Non-pigmented ciliary epithelial cell (primary cell): ENCODE data around the gene CDK19.
"Not testable (repeated sequence)": the region's sequence is repeated elsewhere in the genome, so short reads cannot be mapped to it uniquely, and the experiment has no call there.

Source experiments
- DNase-seq: peaks from one replicate; pipeline ENCODE4 v3.0.0-alpha.2; 2010; ENCODE audit warnings: low read depth

CDK19 gene

DNA sequence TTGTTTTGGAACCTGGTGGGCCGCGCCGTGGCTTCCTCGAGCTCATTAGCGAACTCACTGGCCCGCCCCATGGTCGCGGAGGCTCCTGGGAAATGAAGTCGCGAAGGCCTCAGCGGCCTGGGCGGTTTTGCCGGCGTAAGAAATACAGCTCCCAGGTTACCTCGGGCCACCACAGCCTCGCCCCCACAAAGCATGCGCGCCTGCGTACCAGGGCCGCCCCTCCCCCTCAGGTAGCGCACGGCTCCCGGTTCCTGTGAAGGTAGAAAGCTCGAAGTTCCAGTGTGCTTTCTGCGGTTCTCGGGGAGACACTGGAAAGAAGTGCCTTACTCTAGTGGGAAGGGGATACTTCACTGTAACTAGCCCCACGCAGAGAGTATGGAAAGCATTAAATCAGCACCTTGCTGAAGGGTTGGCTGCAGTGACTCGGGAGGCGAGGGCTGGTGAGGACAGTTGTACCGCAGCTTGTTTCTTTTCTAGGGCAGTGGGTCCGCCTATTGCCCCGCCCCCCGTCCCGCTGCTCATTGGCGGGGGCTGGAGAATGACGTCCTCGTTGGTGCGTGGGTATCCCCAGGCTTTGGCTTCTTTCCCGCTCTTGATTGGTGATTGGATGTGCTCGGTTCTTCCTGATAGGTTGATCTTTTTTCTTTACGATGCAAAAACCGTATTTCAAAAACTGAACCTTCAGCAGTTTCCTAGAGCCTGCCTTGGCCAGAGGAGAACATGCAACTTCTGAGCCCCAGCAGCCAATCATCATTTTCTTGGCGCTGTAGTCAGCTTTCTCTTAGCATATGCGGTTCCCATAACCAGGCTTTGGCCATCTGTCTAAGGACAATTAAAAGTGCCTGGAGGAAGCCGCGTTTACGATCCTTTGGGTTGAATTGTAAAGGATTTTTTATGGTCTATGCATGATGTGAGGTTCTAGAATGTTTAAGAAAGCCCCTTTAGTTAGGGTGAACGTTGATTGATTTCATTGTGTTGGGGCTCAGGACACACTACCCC is at the start of gene CDK19:
Gene CDK19, minus strand, starts transcription at position 59 of the 999 bp plus-strand sequence. CDS start 333 bp downstream, outside the sequence.
- peak; percentile 94 for DNase-seq

DNA sequence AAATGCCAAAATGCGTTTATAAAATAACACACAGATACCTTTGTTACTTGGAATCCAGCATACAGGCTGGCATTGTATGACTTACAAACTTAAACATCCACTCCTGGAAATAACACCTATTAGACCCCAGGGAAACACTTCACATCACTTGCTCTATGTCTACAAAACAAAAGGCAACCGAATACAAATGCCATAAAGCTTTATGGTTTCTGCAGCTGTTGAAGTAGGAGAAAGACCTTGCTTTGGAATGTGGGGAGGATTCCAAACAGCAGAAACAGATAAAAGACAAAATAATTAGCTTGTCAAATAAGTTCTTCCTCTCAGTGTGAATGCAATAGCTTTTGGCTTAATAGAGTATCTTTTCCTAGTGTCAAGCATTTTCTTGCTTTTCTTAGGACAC is 49.6 kb upstream of the CDK19 start:
- no peak for DNase-seq

- DNase-seq = no peak
Observed at GRCh38 chr6:110859335-110859792, 44.1 kb upstream of the CDK19 start.

- DNase-seq = no peak
Observed at GRCh38 chr6:110858562-110859214, 43.4 kb upstream of the CDK19 start.

DNA sequence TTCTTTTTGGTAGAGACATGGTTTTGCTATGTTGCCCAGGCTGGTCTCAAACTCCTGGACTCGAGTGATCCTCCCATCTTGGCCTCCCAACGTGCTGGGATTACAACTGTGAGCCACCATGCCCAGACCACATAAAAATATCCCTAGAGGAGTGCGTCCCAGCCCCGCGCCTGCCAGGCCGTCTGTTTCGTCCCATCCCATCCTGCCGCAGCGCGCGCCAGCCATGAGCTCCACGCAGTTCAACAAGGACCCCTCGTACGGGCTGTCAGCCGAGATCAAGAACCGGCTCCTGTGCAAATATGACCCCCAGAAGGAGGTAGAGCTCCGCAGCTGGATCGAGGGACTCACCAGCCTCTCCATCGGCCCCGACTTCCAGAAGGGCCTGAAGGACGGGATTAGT is 42.7 kb upstream of the CDK19 start:
- DNase-seq = no peak

GRCh38 chr6:110856296-110856695 is 41.0 kb upstream of the CDK19 start:
- DNase-seq = no peak

DNA sequence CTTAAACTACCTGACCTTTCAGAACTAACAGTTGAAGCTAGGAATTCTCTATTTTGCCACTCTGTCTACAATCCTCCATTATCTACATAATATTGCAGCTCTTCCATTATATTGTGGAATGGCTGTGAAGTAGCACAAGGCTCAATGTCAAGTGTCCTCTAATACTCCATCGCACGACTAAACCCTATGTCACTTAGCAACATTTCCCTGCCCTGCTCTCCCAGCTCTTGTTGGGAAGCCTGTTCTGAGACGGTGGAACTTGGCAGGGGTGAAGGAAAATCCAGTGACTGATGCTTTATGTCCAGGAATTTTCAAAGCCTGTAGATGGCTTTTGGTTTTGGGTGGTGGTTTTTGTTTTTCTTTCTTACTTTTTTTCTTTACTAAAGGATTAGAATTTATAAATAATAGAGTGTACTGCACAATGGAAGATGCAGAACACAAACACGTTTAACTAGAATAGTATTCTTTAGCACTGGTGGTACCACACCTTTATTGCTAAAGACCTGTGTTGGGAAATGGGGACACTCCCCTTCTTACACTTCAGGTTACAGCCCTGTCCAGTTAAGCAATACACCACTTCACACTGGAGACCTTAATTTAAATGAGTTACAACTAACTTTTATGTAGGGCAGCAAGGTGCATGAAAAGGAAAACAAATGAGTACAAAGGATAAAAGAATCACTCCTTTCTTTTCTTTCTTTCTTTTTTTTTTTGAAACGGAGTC is 38.6 kb upstream of the CDK19 start:
- no peak for DNase-seq

- no peak for DNase-seq
Observed at GRCh38 chr6:110852773-110853172, 37.5 kb upstream of the CDK19 start.

DNA sequence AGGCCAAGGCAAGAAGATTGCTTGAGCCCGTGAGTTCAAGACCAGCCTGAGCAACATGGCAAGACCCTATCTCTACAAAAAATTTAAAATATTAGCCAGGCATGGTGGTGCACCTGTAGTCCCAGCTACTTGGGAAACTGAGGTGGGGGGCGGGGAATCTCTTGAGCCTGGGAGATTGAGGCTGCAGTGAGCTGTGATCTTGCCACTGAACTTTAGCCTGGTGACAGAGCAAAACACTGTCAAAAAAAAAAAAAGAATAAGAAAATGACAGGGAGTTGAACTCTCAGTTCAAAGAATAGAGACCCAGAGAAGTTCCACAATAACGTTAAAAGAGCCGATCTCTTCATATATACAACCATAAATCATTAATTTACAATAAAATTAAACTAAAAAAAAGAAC is 34.5 kb upstream of the CDK19 start:
- DNase-seq = no peak

DNA sequence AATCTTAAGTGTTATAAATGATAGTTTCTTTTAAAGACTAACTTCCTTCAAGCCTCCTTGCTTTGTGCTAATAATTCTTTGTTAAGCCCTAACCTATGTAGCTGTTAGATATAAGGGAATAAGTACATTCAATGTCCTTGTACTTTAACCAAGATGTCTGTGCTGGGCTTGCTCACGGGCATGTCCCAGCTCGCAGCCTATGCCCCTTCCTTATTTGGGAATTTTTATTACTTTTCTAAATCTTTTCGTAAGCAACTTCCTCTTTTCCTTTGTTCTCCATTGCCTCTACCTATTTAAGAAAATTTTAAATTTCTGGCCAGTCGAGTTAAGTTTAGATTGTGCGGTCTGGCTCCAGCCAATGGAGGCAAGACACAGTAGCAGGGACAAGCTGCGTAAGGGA is 26.0 kb upstream of the CDK19 start:
- DNase-seq = no peak

GRCh38 chr6:110835751-110836150 is 20.5 kb upstream of the CDK19 start:
- DNase-seq = not testable (repeated sequence)

DNA sequence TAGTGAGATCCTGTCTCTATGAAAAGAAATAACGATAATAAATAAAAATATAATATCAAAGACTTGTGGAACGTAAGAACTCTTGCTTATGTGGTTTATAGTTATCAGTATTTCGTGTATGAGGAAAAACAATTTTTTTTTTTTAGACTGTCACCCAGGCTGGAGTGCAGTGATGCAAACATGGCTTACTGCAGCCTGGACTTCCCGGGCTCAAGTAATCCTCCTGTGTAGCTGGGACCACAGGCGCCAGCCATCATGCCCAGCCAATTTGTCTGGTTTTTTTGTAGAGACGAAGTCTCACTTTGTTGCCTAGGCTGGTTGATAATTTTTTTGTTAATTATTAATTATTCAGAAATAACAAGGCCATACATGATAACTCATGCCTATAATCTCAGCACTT is 18.6 kb upstream of the CDK19 start:
- no peak for DNase-seq

- DNase-seq = no peak
Observed at GRCh38 chr6:110831405-110831804, 16.1 kb upstream of the CDK19 start.

- no peak for DNase-seq
Observed at GRCh38 chr6:110828396-110828795, 13.1 kb upstream of the CDK19 start.

DNA sequence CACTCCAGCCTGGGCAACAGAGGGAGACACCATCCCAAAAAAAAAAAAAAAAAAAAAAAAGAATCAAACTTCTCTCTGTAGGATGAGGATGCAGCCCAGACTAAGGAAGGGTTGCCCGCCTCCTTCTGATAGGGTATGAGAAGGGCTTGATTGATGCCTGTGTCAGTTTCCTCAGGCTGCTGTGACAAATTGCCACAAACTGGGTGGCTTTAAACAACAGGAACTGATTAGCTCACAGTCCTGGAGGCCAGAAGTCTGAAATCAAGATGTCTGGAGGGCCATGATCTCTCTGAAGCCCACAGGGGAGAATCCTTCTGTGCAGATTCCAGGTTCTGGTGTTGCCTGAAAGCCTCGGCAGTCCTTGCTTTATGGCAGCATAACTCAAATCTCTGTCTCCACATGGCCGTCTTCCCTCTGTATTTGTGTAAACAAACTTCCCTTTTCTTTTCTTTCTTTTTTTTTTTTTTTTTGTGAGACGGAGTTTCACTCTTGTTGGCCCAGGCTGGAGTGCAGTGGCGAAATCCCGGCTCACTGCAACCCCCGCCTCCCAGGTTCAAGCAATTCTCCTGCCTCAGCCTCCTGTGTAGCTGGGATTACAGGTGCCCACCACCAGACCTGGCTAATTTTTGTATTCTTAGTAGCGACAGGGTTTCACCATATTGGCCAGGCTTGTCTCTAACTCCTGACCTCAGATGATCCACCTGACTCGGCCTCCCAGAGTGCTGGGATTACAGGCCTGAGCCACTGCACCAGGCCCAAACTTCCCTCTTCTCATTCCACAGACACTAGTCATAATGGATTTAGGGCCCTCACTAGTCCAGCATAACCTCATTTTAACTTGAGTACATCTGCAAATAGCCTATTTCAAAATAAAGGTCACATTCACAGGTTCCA is 11.2 kb upstream of the CDK19 start:
- DNase-seq = no peak

DNA sequence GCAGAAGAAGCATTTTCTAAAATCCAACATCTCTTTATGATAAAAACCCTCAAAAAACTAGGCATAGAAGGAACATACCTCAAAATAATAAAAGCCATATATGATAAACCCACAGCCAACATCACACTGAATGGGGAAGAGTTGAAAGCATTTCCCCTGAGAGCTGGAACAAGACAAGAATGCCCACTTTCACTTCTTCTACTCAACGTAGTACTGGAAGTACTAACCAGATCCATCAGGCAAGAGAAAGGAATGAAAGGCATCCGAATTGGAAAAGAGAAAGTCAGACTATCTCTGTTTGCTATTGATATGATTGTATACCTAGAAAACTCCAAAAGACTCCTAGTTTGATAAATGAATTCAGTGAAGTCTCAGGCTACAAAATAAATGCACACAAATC is 7.9 kb upstream of the CDK19 start:
- no peak for DNase-seq

GRCh38 chr6:110822249-110822648 is 7.0 kb upstream of the CDK19 start:
- no peak for DNase-seq

DNA sequence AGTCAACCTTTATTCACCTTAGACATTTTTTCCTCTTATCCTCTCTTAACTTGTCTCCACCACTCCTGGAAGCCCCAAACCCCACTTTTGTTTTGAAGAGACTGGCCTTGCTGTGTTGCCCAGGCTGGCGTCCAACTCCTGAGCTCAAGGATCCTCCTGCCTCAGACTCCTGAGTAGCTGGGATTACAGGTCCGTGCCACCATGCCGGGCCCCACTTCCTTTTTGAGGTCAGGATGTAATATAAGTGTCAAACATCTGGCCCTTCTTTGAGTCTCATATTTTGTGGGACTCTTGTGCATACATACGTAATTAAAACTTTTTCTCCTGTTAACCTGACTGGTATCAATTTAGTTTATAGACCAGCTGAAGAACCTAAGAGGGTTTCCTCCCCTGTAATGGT is 1.4 kb upstream of the CDK19 start:
- DNase-seq = no peak

DNA sequence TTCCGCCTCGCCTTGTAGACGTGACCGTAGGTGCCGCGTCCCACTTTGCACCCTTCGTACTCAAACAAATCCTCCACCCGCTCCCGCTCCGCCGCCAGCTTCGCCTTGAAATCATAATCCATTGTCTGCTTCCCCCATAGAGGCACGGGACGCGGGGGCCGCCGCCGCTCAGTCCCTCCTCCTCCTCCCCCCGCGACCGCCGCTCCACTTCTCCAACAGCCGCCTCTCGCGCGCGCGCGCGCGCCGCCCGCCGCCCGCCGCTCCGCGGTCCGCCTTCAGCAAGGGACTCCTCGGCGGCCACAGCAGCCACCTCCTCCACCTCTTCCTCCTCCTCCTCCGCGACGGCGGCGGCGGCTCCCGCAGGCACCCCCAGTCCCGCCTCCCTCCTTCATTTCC is 256 bp downstream of the CDK19 start:
- DNase-seq = no peak

DNA sequence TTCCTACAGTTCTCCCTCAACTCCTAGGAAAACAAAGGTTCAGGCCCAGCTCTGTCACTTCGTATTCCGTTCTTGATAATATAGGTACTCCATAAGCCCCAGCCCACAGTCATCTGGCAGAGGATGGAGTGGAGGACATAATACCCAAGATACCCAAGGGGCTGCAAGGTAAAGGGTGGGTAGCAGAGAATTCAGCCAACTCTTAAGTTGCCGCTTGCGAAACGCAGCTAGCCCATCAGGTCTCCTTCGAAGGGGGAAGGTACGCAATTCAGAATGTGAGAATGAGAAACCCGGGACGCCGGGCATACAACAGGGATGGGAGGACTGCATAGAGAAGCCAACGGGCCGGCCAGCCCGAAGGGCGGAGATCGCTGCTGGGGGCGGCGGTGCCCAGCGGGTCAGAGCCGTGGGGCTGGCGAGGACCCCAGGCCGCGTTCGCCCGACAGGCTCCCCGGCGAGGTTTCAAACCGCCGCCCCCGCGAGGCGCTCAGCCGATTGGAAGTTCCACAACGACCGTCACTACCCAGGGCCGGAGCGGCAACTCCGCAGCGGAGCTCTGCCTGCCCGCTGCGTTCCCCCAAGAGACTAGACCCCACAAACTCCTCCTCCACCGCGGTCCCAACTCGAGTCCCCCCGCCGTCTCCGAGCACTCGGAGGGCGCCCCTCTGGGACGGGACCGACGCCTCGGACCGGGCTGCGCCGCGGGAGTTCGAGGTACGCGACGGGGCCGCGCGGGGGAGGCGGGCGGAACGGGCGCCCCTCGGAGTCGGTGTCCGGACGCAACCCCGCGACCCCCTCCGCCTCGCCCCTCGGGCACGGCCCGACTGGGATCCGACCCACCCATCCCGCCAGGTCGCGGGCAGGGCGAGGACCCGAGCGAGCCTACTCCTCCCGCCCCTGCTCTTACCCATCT is 911 bp downstream of the CDK19 start:
- no peak for DNase-seq
